ENCODE measurements around the gene RAB9A. TPM values are rescaled to one million over a fixed set of nuclear protein-coding genes. Genes with fewer than 3 reads are reported as not detected.

RAB9A gene
- total and polyA plus RNA-seq, 9 of the 15 experiments (the other 6 are each of a cell fraction or from before 2014, with no cell fraction given), result 13.5 to 20.8 (median 17.7) TPM

DNA sequence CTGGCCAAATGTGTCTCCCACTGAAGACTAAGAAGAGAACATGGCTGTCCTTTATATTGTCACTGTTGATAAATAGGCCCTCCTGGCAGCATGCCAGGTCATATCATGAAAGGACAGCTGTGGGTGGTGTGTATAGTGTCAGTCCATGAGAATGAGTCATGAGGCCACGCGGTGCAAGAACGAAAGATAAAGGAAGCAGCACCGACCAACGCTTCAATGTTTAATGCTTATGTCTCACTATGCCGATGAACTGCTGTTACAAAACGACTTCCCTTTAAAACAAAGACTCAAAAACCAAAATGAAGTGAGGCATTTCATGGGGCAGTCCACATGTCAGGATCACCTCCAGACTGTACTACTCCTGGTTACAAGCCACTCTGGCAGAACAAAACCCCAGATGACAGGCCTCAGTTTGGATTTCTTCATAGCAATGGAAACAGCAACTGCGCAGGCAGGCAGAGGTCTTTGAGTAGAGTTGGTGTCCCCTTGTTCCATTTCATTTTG lies 41.2 kb upstream of the RAB9A start (continued):
- TF ChIP-seq, protein P1, sequence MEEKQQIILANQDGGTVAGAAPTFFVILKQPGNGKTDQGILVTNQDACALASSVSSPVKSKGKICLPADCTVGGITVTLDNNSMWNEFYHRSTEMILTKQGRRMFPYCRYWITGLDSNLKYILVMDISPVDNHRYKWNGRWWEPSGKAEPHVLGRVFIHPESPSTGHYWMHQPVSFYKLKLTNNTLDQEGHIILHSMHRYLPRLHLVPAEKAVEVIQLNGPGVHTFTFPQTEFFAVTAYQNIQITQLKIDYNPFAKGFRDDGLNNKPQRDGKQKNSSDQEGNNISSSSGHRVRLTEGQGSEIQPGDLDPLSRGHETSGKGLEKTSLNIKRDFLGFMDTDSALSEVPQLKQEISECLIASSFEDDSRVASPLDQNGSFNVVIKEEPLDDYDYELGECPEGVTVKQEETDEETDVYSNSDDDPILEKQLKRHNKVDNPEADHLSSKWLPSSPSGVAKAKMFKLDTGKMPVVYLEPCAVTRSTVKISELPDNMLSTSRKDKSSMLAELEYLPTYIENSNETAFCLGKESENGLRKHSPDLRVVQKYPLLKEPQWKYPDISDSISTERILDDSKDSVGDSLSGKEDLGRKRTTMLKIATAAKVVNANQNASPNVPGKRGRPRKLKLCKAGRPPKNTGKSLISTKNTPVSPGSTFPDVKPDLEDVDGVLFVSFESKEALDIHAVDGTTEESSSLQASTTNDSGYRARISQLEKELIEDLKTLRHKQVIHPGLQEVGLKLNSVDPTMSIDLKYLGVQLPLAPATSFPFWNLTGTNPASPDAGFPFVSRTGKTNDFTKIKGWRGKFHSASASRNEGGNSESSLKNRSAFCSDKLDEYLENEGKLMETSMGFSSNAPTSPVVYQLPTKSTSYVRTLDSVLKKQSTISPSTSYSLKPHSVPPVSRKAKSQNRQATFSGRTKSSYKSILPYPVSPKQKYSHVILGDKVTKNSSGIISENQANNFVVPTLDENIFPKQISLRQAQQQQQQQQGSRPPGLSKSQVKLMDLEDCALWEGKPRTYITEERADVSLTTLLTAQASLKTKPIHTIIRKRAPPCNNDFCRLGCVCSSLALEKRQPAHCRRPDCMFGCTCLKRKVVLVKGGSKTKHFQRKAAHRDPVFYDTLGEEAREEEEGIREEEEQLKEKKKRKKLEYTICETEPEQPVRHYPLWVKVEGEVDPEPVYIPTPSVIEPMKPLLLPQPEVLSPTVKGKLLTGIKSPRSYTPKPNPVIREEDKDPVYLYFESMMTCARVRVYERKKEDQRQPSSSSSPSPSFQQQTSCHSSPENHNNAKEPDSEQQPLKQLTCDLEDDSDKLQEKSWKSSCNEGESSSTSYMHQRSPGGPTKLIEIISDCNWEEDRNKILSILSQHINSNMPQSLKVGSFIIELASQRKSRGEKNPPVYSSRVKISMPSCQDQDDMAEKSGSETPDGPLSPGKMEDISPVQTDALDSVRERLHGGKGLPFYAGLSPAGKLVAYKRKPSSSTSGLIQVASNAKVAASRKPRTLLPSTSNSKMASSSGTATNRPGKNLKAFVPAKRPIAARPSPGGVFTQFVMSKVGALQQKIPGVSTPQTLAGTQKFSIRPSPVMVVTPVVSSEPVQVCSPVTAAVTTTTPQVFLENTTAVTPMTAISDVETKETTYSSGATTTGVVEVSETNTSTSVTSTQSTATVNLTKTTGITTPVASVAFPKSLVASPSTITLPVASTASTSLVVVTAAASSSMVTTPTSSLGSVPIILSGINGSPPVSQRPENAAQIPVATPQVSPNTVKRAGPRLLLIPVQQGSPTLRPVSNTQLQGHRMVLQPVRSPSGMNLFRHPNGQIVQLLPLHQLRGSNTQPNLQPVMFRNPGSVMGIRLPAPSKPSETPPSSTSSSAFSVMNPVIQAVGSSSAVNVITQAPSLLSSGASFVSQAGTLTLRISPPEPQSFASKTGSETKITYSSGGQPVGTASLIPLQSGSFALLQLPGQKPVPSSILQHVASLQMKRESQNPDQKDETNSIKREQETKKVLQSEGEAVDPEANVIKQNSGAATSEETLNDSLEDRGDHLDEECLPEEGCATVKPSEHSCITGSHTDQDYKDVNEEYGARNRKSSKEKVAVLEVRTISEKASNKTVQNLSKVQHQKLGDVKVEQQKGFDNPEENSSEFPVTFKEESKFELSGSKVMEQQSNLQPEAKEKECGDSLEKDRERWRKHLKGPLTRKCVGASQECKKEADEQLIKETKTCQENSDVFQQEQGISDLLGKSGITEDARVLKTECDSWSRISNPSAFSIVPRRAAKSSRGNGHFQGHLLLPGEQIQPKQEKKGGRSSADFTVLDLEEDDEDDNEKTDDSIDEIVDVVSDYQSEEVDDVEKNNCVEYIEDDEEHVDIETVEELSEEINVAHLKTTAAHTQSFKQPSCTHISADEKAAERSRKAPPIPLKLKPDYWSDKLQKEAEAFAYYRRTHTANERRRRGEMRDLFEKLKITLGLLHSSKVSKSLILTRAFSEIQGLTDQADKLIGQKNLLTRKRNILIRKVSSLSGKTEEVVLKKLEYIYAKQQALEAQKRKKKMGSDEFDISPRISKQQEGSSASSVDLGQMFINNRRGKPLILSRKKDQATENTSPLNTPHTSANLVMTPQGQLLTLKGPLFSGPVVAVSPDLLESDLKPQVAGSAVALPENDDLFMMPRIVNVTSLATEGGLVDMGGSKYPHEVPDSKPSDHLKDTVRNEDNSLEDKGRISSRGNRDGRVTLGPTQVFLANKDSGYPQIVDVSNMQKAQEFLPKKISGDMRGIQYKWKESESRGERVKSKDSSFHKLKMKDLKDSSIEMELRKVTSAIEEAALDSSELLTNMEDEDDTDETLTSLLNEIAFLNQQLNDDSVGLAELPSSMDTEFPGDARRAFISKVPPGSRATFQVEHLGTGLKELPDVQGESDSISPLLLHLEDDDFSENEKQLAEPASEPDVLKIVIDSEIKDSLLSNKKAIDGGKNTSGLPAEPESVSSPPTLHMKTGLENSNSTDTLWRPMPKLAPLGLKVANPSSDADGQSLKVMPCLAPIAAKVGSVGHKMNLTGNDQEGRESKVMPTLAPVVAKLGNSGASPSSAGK (IDR thresholded peaks at IDR 0.05), result peak; percentile 95
- peak; percentile 63; the same call in 1 of the 2 replicates for TF ChIP-seq SP1 (CRISPR knock-in tag; IDR thresholded peaks at IDR 0.05)
- TF ChIP-seq GTF2F1 (IDR thresholded peaks at IDR 0.05; ENCODE audit: low read depth, low read length), result no peak
- no peak for TF ChIP-seq U2AF2 (optimal IDR thresholded peaks at IDR 0.05; ENCODE audit: low read depth, low read length)
- TF ChIP-seq CHD2 (IDR thresholded peaks at IDR 0.05; ENCODE audit: low read depth, low read length), result no peak
- TF ChIP-seq, protein P2, sequence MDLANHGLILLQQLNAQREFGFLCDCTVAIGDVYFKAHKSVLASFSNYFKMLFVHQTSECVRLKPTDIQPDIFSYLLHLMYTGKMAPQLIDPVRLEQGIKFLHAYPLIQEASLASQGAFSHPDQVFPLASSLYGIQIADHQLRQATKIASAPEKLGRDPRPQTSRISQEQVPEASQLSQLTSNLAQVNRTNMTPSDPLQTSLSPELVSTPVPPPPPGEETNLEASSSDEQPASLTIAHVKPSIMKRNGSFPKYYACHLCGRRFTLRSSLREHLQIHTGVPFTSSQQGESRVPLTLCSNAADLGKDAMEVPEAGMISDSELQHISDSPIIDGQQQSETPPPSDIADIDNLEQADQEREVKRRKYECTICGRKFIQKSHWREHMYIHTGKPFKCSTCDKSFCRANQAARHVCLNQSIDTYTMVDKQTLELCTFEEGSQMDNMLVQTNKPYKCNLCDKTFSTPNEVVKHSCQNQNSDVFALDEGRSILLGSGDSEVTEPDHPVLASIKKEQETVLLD (IDR thresholded peaks at IDR 0.05), result no peak
- no peak for TF ChIP-seq GABPB2 (CRISPR knock-in tag; conservative IDR thresholded peaks at IDR 0.05)
- peak; percentile 100 for TF ChIP-seq MEIS2 (IDR thresholded peaks at IDR 0.05; ENCODE audit: partially characterized antibody)
- no peak for TF ChIP-seq KLF10 (CRISPR knock-in tag; IDR thresholded peaks at IDR 0.05)
- no peak for TF ChIP-seq ZNF707 (CRISPR knock-in tag; conservative IDR thresholded peaks at IDR 0.05)
- TF ChIP-seq RB1 (IDR thresholded peaks at IDR 0.05; ENCODE audit: low read depth), result 0 out of 2 replicates have a peak, but pooled peaks have one; percentile 19
- TF ChIP-seq TAF1 (IDR thresholded peaks at IDR 0.05; ENCODE audit: control insufficient read depth, extremely low read depth, insufficient read depth, low read length, severe bottlenecking), result no peak
- TF ChIP-seq NR4A1 (CRISPR knock-in tag; IDR thresholded peaks at IDR 0.05), result peak; percentile 33; the same call in 1 of the 2 replicates
- TF ChIP-seq NR4A1 (tag; IDR thresholded peaks at IDR 0.05), result no peak
- TF ChIP-seq, protein P3, sequence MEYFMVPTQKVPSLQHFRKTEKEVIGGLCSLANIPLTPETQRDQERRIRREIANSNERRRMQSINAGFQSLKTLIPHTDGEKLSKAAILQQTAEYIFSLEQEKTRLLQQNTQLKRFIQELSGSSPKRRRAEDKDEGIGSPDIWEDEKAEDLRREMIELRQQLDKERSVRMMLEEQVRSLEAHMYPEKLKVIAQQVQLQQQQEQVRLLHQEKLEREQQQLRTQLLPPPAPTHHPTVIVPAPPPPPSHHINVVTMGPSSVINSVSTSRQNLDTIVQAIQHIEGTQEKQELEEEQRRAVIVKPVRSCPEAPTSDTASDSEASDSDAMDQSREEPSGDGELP (CRISPR knock-in tag; IDR thresholded peaks at IDR 0.05; ENCODE audit: borderline replicate concordance), result peak; percentile 94
